Activated CD4-positive, CD25-positive, alpha-beta regulatory T cell treated with anti-CD3 and anti-CD28 coated beads, Interleukin-2, amount 50 U/mL, for 16 hours (primary cell): ENCODE measurements around the gene AHRR.
"Not testable (repeated sequence)": the region's sequence is repeated elsewhere in the genome, so short reads cannot be mapped to it uniquely, and the experiment has no call there.

ENCODE experiments used
- DNase-seq: peaks from one replicate; pipeline ENCODE4 v3.0.0-alpha.2; 2020; ENCODE audit warnings: low read depth, low spot score

The AHRR gene

DNA sequence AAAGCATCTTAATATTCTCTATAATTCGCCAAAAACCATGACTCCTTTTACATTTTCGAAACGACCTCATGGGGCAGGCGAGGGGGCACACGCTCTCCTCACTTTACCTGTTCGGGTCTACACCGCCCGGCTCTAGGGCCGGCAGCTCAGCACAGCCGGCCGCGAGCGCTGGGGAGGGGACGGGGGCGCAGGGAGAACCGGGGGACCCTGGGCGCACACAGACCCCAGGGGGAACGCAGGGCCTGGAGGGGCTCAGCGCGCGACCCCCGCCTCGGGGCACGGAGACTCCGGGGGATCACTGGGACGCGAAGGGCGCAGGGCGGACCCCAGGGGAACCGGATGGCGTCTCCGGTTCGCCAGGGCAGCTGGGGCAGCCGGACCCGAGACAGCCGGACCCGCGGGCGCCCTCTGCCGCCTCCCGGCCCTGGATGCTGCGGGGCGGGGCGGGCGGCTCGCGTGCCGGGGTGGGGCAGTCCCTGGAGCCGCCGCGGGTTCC, at the start of gene AHRR:
TSS of gene AHRR (plus strand) at position 485 of the 496 bp plus-strand sequence. CDS start 22,189 bp downstream, outside the sequence.
- no peak for DNase-seq

DNA sequence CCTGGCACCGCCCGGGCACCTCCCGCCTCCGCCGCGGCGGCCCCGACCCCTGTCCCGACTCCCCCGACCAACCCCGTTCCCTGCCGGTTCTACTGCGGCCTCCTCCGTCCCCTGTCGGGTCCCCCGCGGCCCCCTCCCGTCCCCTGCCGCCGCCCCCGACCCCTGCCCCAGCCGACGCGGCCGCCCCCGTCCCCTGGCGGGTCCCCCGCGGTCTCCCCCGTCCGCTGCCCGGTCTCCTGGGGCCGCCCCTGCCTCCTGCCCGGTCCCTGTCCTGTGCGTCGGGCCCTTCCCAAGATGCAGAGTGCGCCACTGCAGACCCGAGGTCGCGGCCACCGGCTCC, 49.7 kb upstream of the AHRR start:
- not testable (repeated sequence) for DNase-seq

DNA sequence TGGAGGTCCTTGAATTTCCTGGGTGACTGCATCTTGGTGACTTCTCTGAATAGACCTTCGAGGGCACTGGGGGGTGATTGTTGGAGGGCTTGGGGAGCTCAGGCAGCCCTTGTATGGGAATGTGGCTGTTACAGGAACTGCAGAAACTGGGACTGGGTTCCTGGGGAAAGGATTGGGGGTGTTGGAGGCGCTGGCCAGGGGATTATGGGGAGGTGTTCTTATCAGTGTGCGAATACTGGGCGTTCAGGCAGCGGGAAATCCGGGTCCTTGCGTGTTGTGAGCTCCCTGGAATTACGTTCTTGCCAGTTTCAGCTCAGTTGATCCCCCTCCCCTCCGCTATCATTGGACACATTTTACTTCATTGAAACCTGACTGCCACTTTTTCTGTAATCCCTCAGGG, 48.4 kb upstream of the AHRR start:
- not testable (repeated sequence) for DNase-seq

DNA sequence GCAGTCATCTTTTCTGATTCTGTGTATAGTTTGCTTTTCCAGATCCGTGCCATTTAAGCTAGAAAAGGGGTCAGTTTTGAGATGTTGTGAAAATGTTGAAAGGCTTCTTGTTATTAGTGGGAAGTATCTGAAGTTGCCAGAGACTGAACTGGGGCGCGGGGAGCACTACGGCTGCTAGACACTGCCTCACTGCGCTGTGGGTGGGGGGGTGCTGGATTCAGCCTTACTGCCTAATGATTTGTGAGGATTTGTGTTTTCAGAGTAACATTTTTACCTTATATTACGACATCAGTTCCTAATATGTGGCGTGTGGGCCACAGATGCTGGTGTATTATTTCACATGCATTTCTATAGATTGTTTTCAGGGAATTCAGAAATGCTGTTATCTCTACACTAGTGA, 48.0 kb upstream of the AHRR start:
- not testable (repeated sequence) for DNase-seq

DNA sequence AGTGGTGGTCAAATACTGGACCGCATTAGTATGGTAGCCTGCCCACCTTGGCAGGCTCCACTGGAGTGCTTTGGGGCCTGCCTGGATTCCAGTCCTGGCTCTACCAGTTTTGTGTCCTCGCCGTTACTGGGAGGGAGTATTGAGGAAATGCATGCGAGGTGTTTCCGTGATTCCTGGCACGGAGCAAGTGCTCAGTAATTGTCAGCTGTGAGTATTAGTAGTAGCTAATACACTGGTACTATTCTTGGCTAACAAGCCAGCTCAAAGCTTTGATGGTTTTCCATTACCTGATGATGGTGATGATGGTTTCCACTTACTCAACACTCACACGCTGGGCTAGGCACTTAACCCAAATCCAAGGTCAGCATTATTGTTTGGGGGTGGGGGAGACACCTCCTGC, 47.2 kb upstream of the AHRR start:
- DNase-seq = not testable (repeated sequence)

DNA sequence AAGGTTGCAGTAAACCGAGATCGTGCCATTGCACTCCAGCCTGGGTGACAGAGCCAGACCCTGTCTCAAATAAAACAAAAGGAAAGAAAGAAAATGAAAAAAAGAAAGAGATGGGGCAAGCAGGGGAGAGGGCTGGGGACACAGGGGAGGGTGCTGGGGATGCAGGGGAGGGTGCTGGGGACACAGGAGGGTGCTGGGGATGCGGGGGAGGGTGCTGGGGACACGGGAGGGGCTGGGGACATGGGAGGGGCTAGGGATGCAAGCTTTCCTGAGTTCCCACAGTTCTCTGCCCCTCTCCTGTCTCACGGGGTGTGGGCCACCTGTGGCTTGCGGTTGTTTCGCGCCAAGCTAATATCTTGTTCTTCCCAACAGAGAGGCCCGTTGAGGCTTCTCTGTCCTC, 42.9 kb upstream of the AHRR start:
- DNase-seq = no peak

DNA sequence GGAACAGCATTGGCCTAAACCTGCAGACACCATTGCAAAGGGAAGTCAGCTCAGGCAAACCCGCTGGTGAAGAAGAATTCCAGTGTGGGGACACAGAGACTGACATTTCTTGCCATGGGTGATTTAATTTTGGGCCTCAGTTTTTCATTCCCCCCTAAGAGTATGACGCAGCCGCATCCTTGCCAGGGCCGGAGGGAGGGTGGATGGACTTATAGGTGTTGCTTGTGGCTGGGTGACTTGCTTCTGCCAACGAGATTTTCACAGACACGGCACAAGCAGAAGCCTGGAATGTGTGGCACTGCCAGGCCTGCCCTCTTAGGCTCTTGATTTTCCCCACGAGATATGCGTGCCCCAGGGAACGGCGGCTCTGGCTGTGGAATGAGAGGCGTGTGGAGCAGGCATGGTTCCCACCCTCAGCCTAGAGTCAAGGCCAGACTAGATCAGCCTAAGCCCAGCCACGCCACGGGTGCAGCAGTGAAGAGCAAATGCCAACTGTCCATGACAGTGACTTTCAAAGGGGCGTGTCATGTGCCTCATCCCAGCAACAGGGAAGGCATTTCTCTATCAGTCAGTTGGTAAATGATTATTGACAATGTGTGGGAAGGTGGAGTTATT, 42.4 kb upstream of the AHRR start:
- not testable (repeated sequence) for DNase-seq

DNA sequence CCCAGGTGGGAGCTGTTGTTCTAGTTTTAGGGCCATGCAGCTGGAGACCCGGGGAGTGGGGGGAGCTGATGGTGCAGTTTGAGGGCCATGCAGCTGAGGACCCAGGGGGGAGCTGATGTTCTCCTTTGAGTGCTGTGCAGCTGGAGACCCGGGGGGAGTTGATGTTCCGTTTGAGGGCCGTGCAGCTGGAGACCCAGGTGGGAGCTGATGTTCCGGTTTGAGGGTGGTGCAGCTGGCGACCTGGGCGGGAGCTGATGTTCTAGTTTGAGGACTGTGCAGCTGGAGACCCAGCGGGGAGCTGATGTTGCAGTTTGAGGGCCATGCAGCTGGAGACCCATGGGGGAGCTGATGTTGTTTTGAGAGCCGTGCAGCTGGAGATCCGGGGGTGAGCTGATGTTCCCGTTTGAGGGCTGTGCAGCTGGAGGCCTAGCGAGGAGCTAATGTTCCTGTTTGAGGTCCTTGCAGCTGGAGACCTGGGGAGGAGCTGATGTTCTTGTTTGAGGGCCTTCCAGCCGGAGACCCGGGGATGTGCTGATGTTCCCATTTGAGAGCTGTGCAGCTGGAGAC, 35.4 kb upstream of the AHRR start:
- no peak for DNase-seq

DNA sequence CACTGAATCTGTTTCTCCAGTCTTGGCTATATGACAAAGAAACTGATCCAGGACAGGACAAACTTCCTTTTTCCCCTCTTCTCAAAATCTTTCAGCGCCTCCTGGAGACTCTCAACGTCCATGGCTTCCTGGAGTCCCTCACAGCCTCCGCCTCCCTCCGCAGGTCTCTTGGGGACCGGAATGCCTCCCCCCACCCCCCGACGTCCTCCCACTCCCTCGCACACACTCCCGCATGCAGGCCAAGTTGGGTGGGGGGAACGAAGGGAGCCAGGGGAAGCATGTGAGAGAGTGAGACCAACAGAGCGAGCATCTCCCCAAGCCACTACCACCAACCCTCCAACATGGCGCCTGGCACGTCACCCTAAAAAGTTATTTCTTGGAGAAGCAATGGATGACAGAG, 31.3 kb upstream of the AHRR start:
- DNase-seq = not testable (repeated sequence)

DNA sequence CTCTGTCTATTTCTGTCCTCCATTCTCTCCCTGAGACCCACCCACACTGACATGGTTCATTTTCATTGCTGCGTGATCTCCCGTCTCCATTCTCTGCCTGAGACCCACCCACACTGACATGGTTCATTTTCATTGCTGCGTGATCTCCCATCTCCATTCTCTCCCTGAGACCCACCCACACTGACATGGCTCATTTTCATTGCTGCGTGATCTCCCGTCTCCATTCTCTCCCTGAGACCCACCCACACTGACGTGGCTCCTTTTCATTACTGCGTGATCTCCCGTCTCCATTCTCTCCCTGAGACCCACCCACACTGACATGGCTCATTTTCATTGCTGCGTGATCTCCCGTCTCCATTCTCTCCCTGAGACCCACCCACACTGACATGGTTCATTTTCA, 30.2 kb upstream of the AHRR start:
- DNase-seq = not testable (repeated sequence)

DNA sequence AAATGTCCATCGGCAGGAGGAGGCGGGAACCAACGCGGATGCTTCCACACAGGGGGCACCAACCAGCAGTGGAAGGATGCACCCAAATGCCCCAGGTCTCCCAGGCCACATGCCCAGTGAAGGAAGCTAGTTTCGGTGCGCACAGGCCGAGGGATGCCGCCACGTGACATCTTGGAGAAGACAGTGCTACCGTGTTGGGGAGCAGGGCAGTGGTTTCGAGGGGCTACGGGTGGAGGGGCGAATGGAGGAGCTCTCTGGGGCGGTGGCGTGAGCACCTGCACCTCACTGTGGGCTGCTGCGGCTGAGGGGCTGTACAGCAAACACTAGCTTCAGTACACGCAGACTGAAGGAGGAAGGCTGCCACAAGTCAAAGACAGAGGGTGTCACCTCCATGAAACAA, 26.7 kb upstream of the AHRR start:
- not testable (repeated sequence) for DNase-seq

DNA sequence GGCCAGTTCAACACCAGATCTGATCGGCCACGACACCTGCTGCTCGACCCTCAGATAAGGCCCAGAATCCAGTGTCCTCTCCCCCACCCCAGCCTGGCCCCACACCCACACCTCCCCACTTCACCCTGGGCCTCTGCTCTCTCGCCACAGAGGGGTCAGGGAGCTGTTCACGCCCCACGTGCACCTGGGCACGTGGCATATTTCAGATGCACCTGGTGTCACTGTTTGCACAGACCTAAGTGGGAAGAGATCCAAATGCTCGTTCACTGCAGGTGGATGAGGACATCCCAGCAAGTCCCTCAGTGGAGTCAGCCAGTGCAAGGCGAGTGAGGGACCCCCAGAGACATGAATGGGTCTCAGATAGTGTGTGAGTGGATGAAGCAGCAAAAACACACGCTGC, 25.3 kb upstream of the AHRR start:
- DNase-seq = not testable (repeated sequence)

DNA sequence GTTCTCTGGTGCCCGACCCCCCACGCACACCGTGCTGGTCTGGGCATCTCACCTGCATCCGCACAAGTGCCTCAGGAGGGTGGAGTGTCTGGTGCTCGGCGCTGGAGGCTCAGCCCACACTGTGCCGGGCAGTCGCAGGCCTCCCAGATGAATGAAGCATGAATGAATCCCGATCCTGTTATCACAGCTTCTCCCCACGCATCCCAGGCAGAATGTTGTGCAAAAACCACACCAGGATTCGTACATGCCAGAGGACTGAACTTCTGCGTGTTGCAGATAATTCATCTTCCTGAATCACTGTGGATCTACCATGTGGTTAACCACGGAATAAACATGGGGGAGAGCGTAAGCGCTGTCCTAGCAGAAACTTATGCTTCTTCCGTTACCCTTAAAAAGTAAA, 24.6 kb upstream of the AHRR start:
- not testable (repeated sequence) for DNase-seq

DNA sequence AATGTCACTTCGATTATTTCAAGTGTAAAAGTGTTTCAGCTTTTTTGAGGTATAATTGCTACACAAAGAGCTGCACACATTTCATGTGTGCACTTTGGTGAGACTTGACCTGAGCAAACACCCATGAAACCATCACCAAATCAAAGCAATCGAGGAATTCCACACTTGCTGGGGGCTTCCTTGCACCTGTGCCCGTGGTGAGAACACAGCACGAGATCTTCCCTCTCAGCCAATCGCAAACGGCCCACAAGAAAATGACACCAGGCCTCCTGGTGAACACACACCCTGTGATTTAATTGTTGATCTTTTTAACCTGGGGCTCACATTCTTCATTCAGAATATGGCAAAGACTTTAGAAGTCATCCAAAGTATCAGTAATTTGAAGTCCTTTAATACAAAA, 24.1 kb upstream of the AHRR start:
- DNase-seq = not testable (repeated sequence)

DNA sequence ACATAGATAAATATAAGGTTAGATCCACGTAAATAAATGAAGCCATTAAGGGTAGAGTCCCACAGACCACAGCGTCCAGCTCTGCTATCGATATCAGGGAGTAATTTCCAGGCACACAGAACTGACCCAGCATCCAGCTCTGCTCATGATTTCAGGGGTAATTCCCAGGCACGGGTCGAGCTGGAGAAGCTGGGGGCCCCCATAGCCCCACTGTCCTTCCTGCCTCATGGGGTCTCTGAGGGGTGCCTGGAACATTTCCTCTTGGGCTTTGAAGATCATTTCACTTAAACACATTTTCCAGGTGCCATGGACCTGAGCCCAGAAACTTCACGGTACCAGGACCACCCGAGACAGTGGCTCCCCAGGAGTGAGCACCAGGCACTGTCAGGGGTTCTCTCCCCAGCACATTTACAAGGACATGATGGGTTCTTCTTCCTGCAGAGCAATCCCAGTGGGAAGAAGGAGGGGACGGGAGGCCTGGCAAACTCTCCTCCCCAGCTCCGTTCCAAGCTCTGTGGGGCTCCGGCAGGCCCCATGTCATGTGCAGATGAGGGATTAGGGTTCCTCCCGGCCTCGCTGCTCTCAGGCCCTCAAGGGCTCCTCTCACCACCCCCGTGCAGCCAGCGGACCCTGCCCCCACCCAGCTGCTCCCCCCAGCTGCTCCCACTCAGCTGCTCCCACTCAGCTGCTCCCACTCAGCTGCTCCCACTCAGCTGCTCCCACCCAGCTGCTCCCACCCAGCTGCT, 23.4 kb upstream of the AHRR start:
- DNase-seq = not testable (repeated sequence)

DNA sequence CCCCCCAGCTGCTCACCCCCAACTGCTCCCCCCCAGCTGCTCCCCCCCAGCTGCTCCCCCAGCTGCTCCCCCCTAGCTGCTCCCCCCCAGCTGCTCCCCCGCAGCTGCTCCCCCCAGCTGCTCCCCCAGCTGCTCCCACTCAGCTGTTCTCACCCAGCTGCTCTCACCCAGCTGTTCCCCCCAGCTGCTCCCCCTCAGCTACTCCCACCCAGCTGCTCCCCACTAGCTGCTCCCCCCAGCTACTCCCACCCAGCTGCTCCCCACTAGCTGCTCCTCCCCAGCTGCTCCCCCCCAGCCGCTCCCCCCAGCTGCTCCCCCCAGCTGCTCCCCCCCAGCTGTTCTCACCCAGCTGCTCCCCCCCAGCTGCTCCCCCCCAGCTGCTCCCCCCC, 22.8 kb upstream of the AHRR start:
- DNase-seq = no peak

DNA sequence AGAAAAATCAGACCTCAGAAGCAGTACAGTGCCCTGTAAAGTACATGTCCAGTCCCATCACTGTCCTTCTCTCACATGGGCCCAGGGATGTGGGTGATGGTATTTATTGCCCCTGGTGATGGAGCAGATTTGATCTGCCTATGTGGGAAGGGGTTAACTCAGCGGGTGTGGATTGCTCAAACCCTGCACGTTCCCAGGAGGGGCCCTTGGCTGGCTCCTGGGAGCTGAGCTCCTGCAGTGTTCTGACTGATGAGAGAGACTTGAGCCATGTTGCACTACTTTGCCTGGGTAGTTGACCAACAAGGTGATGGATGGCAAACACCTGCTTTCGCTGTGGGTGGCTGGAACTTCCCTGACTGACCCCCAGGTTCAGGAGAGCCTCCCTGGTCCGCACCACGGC, 21.6 kb upstream of the AHRR start:
- not testable (repeated sequence) for DNase-seq

DNA sequence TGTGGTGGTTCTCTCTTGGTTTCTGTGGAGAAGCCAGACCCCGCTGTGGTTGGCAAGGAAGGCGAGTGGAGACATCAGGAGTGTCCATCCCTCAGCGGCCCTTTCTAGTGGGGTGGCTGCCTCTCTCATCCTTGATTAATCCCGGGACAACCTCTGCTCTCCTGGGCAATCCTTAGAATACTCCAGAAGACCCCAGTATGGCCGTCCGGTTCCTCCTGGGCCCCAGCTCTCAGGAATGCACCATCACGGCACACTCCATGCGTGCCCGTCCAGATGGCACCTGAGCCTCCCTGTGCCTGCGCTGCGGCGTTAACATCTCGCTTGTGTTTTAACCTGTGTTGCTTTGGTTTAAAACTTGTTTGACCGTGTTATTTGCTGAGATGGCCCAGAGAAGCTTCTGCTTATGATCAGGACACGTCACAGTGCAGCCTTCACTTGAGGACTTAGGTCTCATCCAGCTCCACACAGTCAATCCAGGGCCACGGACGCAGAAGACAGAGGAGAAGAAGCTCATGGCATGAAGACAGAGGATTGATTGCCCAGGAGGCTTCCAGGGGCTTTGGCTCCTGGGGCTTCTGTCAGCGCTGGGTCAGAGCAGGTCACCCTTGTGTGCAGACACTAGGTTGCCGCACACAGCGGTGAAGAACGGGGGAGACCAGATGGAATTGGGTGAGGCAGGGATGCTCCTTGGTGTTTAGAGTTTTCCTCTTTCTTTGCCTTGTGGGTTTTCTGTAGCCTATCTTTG, 20.7 kb upstream of the AHRR start:
- not testable (repeated sequence) for DNase-seq

DNA sequence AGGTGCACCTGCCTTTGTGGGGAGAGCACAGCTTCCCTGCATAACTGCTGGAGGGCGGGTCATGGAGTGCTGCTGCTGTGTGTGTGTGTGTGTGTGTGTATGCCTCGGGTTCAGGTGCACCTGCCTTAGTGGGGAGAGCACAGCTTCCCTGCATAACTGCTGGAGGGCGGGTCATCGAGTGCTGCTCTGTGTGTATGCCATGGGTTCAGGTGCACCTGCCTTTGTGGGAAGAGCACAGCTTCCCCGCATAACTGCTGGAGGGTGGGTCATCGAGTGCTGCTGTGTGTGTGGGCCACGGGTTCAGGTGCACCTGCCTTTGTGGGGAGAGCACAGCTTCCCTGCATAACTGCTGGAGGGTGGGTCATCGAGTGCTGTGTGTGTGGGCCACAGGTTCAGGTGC, 19.1 kb upstream of the AHRR start:
- DNase-seq = not testable (repeated sequence)

DNA sequence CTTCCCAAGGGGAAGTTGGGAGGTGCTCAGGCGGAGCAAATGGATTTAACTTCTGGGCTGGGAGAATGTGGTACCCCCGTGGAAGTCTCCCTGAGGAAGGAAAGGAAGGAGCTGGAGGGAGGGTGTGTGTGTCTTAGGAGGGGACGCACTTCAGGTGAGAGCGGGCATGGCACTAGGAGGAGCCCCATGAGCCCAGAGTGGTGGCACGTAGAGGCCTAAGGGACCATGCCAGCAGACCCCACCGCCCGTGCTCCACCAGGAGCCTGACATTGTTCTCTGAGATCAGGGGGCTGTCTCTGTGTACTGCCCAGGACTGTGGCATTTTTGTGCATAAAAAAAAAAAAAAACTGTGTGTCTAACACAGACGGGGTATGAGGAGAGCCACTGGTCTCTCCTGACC, 18.5 kb upstream of the AHRR start:
- no peak for DNase-seq

DNA sequence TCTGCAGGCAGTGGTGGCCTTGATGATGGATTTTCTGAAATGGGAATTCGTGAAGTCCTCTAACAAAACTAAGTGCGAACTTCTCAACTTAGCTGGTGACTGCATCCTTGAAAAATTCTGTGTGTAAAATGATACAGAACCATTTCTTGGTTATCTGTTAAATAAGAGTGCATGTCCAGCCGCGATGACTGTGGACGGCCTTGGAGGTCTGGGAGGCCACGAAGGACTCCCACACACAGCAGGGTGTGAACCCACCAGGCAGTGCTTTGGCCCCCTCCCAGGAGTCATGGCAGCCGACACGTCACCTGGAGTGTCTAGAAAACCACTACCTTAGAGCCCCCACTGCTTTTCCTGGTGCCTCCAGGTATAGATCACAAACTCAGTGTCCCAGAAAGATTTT, 17.8 kb upstream of the AHRR start:
- not testable (repeated sequence) for DNase-seq

DNA sequence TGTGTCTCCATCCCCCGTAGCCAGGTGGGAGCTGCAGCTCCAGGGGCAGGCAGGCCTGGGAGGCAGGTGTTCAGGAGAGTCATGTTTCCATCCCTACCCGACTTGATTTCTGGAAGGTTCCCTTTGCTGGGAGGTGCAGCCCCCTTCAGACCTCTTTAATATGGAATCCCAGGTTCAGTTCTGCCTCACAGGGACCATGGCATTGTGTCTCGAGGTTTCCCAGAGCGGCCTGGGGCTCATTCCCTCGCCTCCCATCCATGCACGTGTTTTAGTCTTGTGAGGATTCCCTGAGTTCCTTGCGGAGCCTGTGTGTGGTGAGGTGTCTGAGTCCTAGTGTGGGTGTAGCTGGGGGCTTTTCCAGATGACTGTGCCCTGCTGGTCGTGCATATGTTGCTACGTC, 16.5 kb upstream of the AHRR start:
- no peak for DNase-seq
